ENCODE results near the gene FRYL.

DNA sequence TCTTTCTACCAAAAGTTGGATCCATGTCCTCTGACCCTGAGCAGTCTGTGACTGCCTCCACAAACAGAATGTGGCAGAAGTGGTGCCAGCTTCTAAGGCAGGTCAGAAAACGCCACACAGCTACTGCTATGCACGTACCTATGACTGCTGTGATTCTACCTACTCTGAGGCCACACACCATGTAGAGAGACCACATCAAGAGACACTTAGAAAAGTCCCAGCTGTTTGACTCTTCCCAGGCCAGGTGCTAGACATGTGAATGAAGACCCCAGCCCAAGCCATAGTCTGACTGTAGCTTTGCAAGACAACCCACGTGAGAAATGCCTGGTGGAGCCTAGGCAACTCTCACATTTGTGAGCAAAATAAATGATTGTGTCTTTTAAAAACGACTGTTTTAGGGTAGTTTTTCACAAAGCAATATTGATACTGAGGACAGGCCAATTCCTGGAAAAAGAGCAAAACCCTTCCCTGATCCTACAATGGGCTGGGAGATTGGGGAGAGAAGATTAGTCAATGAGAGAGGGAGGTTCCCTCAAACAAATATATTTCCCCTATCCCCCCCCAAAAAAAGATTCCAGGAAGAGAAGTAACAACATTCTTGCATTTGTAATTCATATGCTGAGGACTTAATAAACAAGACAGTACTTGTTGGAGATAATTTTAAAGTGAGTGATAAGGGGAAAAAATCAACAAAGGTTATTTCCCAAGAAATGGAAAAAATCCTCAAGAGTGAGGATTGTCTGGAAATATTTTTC, 33.3 kb downstream of the FRYL start:
- TF ChIP-seq, protein P1, sequence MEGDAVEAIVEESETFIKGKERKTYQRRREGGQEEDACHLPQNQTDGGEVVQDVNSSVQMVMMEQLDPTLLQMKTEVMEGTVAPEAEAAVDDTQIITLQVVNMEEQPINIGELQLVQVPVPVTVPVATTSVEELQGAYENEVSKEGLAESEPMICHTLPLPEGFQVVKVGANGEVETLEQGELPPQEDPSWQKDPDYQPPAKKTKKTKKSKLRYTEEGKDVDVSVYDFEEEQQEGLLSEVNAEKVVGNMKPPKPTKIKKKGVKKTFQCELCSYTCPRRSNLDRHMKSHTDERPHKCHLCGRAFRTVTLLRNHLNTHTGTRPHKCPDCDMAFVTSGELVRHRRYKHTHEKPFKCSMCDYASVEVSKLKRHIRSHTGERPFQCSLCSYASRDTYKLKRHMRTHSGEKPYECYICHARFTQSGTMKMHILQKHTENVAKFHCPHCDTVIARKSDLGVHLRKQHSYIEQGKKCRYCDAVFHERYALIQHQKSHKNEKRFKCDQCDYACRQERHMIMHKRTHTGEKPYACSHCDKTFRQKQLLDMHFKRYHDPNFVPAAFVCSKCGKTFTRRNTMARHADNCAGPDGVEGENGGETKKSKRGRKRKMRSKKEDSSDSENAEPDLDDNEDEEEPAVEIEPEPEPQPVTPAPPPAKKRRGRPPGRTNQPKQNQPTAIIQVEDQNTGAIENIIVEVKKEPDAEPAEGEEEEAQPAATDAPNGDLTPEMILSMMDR (IDR thresholded peaks at IDR 0.05): no peak
- no peak for TF ChIP-seq POLR2AphosphoS5 (IDR thresholded peaks at IDR 0.05)
